ENCODE data around the gene SENP6. TPM values are rescaled to one million over a fixed set of nuclear protein-coding genes. Genes with fewer than 3 reads are reported as not detected.
"Not testable (repeated sequence)": the region's sequence is repeated elsewhere in the genome, so short reads cannot be mapped to it uniquely, and the experiment has no call there.

SENP6 gene
- total RNA-seq, 1 donor from 2014 or later = 159 TPM

GRCh38 chr6:75676377-75676776 is 74.7 kb downstream of the SENP6 start:
- Mint-ChIP-seq H3K4me1 (peaks cover 6% of the 10 kb centered on the region), H3K9me3 (peaks cover 6% of the 10 kb centered on the region), H3K27ac (no peak overlapping the region), H3K4me3 (no peak overlapping the region), H3K36me3 (peaks cover 41% of the 10 kb centered on the region), H3K27me3 (ENCODE audit: low read depth) (no peaks in the 10 kb centered on the region)
- no peak for DNase-seq (ENCODE audit: low spot score in 2 of 2, unreplicated experiment in 2 of 2)
- TF ChIP-seq, protein P1, sequence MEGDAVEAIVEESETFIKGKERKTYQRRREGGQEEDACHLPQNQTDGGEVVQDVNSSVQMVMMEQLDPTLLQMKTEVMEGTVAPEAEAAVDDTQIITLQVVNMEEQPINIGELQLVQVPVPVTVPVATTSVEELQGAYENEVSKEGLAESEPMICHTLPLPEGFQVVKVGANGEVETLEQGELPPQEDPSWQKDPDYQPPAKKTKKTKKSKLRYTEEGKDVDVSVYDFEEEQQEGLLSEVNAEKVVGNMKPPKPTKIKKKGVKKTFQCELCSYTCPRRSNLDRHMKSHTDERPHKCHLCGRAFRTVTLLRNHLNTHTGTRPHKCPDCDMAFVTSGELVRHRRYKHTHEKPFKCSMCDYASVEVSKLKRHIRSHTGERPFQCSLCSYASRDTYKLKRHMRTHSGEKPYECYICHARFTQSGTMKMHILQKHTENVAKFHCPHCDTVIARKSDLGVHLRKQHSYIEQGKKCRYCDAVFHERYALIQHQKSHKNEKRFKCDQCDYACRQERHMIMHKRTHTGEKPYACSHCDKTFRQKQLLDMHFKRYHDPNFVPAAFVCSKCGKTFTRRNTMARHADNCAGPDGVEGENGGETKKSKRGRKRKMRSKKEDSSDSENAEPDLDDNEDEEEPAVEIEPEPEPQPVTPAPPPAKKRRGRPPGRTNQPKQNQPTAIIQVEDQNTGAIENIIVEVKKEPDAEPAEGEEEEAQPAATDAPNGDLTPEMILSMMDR (IDR thresholded peaks at IDR 0.05; ENCODE audit: unreplicated experiment) = no peak

DNA sequence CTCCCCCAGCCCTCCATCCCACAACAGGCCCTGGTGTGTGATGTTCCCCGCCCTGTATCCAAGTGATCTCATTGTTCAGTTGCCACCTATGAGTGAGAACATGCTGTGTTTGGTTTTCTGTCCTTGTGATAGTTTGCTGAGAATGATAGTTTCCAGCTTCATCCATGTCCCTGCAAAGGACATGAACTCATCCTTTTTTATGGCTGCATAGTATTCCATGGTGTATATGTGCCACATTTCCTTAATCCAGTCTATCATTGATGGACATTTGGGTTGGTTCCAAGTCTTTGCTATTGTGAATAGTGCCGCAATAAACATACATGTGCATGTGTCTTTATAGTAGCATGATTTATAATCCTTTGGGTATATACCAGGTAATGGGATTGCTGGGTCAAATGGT is 80.9 kb downstream of the SENP6 start:
- Mint-ChIP-seq H3K9me3 (peaks cover 38% of the 10 kb centered on the region), H3K36me3 (peaks cover 94% of the 10 kb centered on the region)
- H3K27ac Mint-ChIP-seq; H3K4me3 Mint-ChIP-seq; H3K4me1 Mint-ChIP-seq; H3K27me3 Mint-ChIP-seq (ENCODE audit: low read depth); DNase-seq (ENCODE audit: low spot score in 2 of 2, unreplicated experiment in 2 of 2): not testable (repeated sequence)

DNA sequence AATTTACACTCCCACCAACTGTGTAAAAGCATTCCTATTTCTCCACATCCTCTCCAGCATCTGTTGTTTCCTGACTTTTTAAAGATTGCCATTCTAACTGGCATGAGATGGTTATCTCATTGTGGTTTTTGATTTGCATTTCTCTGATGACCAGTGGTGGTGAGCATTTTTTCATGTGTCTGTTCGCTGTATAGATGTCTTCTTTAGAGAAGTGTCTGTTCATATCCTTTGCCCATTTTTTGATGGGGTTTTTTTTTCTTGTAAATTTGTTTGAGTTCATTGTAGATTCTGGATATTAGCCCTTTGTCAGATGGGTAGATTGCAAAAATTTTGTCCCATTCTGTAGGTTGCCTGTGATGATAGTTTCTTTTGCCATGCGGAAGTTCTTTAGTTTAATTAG is 81.3 kb downstream of the SENP6 start:
- H3K4me1 Mint-ChIP-seq; H3K4me3 Mint-ChIP-seq; H3K27me3 Mint-ChIP-seq (ENCODE audit: low read depth); H3K27ac Mint-ChIP-seq; DNase-seq (ENCODE audit: low spot score in 2 of 2, unreplicated experiment in 2 of 2): not testable (repeated sequence)
- Mint-ChIP-seq H3K36me3 (peaks cover 95% of the 10 kb centered on the region), H3K9me3 (peaks cover 38% of the 10 kb centered on the region)

- Mint-ChIP-seq H3K36me3 (peaks cover 75% of the 10 kb centered on the region), H3K9me3 (peaks cover 22% of the 10 kb centered on the region)
- H3K4me1 Mint-ChIP-seq; H3K27ac Mint-ChIP-seq; H3K27me3 Mint-ChIP-seq (ENCODE audit: low read depth); DNase-seq (ENCODE audit: low spot score in 2 of 2, unreplicated experiment in 2 of 2); H3K4me3 Mint-ChIP-seq: not testable (repeated sequence)
Measured at GRCh38 chr6:75687535-75687934, 85.9 kb downstream of the SENP6 start.

- not testable (repeated sequence) for H3K27me3 Mint-ChIP-seq (ENCODE audit: low read depth); H3K4me1 Mint-ChIP-seq; H3K27ac Mint-ChIP-seq; H3K4me3 Mint-ChIP-seq; DNase-seq (ENCODE audit: low spot score in 2 of 2, unreplicated experiment in 2 of 2)
- Mint-ChIP-seq H3K9me3 (peaks cover 21% of the 10 kb centered on the region), H3K36me3 (peaks cover 73% of the 10 kb centered on the region)
Measured at GRCh38 chr6:75687937-75688336, 86.3 kb downstream of the SENP6 start.

GRCh38 chr6:75689576-75689975 is 87.9 kb downstream of the SENP6 start:
- Mint-ChIP-seq H3K36me3 (peaks cover 61% of the 10 kb centered on the region), H3K27me3 (ENCODE audit: low read depth) (no peaks in the 10 kb centered on the region), H3K27ac (no peak overlapping the region), H3K9me3 (peaks cover 11% of the 10 kb centered on the region), H3K4me3 (no peak overlapping the region), H3K4me1 (no peaks in the 10 kb centered on the region)
- TF ChIP-seq, protein P1 (IDR thresholded peaks at IDR 0.05; ENCODE audit: unreplicated experiment) = no peak
- no peak for DNase-seq (ENCODE audit: low spot score in 2 of 2, unreplicated experiment in 2 of 2)

GRCh38 chr6:75691012-75691411 is 89.3 kb downstream of the SENP6 start:
- Mint-ChIP-seq H3K4me3 (no peak overlapping the region), H3K9me3 (peaks cover 4% of the 10 kb centered on the region), H3K36me3 (peaks cover 51% of the 10 kb centered on the region), H3K4me1 (no peaks in the 10 kb centered on the region), H3K27me3 (ENCODE audit: low read depth) (no peaks in the 10 kb centered on the region), H3K27ac (no peak overlapping the region)
- DNase-seq (ENCODE audit: low spot score in 2 of 2, unreplicated experiment in 2 of 2) = no peak
- TF ChIP-seq, protein P1 (IDR thresholded peaks at IDR 0.05; ENCODE audit: unreplicated experiment) = no peak

DNA sequence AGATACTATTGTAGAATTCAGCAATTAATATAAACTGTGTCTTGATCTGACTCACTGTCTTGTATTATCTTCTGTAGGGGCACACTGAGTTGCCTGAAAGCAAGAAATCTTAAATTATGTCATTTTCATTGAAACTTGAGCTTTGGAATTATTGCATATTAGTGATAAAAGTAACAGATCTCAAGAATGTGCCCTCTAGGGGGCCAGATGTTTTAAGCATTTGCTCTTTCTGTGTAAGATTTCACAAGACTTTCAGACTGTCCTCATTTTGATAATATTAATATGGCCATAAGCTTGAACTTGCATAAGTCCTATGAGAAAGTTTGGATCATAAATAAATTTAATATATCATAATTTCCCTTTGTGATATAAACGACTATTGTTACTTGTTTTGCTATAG is 91.9 kb downstream of the SENP6 start:
- no peaks in the 10 kb centered on the region for H3K4me1 Mint-ChIP-seq
- no peak for DNase-seq (ENCODE audit: low spot score in 2 of 2, unreplicated experiment in 2 of 2)
- TF ChIP-seq, protein P1 (IDR thresholded peaks at IDR 0.05; ENCODE audit: unreplicated experiment) = no peak
- no peak overlapping the region for H3K27ac Mint-ChIP-seq
- H3K27me3 Mint-ChIP-seq (ENCODE audit: low read depth) = no peaks in the 10 kb centered on the region
- peaks cover 39% of the 10 kb centered on the region for H3K36me3 Mint-ChIP-seq
- no peaks in the 10 kb centered on the region for H3K9me3 Mint-ChIP-seq
- H3K4me3 Mint-ChIP-seq = no peak overlapping the region
